Vagina (tissue), 2 donors: ENCODE results near the gene MFAP3L. TPM values are rescaled to one million over a fixed set of nuclear protein-coding genes. Genes with fewer than 3 reads are reported as not detected.

ENCODE experiments used
- DNase-seq, 2 donors: peaks; one replicate each; pipeline ENCODE4 v3.0.0-alpha.2; 2017; ENCODE audit errors: extremely low spot score in 2 of 2
- H3K27ac ChIP-seq: fragments of 200-600 bp; sonication (generic); one replicate; pipeline ENCODE4 v1.5.1; 2019
- H3K27me3 ChIP-seq: fragments of 200-600 bp; sonication (generic); one replicate; pipeline ENCODE4 v1.5.1; 2019
- H3K36me3 ChIP-seq, 2 donors: fragments of 200-600 bp; sonication (generic); one replicate each; pipeline ENCODE4 v1.5.1; 2017 to 2019
- H3K4me1 ChIP-seq: fragments of 200-600 bp; sonication (generic); one replicate; pipeline ENCODE4 v1.5.1; 2019
- H3K4me3 ChIP-seq, 2 donors: fragments of 200-600 bp; sonication (generic); 1 replicate in 1 of 2; 2 replicates in 1 of 2; pipeline ENCODE4 v1.5.1; 2016 to 2019
- H3K9me3 ChIP-seq: fragments of 200-600 bp; sonication (generic); one replicate; pipeline ENCODE4 v1.5.1; 2019
- POLR2A ChIP-seq, 2 donors: fragments of 450-650 bp; IDR thresholded peaks; one replicate each; pipeline ENCODE4 v1.6.1; 2017; ENCODE audit warnings: antibody characterized with exemption in 2 of 2, mild to moderate bottlenecking in 2 of 2, moderate library complexity in 2 of 2
- POLR2AphosphoS5 ChIP-seq, 2 donors: sonication (generic); formaldehyde crosslinking; IDR thresholded peaks; one replicate each; pipeline ENCODE4 v1.9.0; 2017; ENCODE audit warnings: antibody characterized with exemption in 2 of 2, mild to moderate bottlenecking in 2 of 2, low read depth in 1 of 2; ENCODE audit not compliant: insufficient read depth in 1 of 2
- intact Hi-C: fragments of 100-400 bp; cut with DNase I; formaldehyde crosslinking; loops from one replicate; pipeline ENCODE4 v1.15.1; 2023
- total RNA-seq: library from RNA; depleted of rRNA; stranded (reverse); fragments of >200 nt; gene quantifications from one replicate; pipeline ENCODE4 v1.2.3, GENCODE V29; 2016
- TF ChIP-seq, protein P1 (sequence below), 3 experiments: fragments of 450-650 bp in 2 of 3; fragments of 200-600 bp in 1 of 3; sonication (generic) in 1 of 3; IDR thresholded peaks; one replicate each; pipeline ENCODE4 v1.5.1; 2017 to 2019; ENCODE audit warnings: antibody characterized with exemption in 3 of 3, mild to moderate bottlenecking in 2 of 3, moderate library complexity in 2 of 3

MFAP3L gene
- total RNA-seq, 1 donor from 2014 or later: 2.2 TPM

DNA sequence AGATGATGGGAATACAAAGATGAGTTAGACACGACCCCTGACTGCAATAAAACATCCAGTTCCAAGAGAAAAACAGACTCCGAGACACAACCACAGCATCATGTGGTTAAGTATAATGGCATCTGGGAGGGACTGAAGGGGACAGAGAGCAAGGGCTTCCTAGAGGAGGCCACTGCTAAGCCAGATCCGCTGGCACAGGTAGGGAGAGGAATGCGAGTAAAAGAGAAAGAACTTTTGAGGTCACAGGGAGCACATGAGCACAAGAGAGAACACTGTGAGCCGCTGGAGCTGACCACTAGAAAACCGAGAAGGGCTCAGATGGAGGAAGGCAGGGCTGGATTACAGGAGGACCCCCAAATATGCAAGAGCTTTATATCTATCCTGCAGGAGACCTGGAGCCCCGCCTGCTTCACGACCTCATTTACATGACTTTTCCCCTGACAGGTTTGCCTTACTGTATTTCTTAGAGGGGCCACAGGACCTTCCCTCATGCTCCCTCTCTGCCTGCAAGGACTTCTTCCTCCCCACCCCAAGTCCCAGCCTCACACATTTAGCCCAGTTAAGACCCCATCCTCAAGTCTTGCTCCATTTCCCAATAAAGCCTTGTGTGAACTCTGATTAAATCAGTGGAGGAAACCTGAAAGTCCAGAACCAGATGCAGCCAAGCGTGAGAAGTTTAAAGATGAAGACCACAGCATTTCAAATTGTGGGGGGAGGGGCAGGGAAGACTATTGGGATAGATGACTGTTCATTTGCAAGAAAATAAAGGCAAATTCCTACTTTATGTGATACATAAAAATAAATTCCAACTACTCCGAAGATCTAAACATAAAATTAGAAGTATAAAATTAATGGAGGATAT, 29.6 kb downstream of the MFAP3L start:
- DNase-seq: no peak
- H3K36me3 ChIP-seq: no peaks in the 10 kb centered on the region
- no peak for TF ChIP-seq POLR2AphosphoS5 (IDR thresholded peaks at IDR 0.05; ENCODE audit: insufficient read depth in 1 of 2, low read depth in 1 of 2)
- no peak for TF ChIP-seq POLR2A (IDR thresholded peaks at IDR 0.05)
- TF ChIP-seq, protein P1, sequence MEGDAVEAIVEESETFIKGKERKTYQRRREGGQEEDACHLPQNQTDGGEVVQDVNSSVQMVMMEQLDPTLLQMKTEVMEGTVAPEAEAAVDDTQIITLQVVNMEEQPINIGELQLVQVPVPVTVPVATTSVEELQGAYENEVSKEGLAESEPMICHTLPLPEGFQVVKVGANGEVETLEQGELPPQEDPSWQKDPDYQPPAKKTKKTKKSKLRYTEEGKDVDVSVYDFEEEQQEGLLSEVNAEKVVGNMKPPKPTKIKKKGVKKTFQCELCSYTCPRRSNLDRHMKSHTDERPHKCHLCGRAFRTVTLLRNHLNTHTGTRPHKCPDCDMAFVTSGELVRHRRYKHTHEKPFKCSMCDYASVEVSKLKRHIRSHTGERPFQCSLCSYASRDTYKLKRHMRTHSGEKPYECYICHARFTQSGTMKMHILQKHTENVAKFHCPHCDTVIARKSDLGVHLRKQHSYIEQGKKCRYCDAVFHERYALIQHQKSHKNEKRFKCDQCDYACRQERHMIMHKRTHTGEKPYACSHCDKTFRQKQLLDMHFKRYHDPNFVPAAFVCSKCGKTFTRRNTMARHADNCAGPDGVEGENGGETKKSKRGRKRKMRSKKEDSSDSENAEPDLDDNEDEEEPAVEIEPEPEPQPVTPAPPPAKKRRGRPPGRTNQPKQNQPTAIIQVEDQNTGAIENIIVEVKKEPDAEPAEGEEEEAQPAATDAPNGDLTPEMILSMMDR (IDR thresholded peaks at IDR 0.05): no peak
- H3K27ac ChIP-seq: no peak overlapping the region
- intact Hi-C loops: no loop called here
- no peak overlapping the region for H3K4me3 ChIP-seq
- no peaks in the 10 kb centered on the region for H3K27me3 ChIP-seq
- no peaks in the 10 kb centered on the region for H3K4me1 ChIP-seq
- no peaks in the 10 kb centered on the region for H3K9me3 ChIP-seq

DNA sequence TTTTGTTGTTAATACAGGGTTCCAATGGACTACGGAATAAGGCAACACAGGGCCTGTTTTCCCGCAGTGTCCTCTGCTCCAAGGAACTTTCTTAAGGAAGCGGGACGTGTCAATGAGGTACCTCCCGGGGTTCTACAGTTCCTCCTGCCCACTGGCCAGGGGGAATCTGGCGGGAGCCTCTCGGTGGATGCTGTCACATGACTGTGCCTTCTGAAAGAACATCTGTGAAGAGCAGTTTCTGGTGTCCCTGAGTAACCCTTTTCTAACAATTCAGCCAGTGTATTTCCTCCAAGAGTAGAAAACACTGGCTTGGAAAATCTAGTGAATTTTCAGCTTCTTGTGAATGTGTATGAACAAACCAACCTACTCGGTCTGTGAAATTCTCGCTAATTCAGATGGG, 32.7 kb downstream of the MFAP3L start:
- Histone ChIP-seq H3K27ac (no peak overlapping the region), H3K9me3 (no peaks in the 10 kb centered on the region), H3K4me3 (no peak overlapping the region), H3K4me1 (no peaks in the 10 kb centered on the region), H3K36me3 (no peaks in the 10 kb centered on the region), H3K27me3 (no peaks in the 10 kb centered on the region)
- intact Hi-C loops: no loop called here
- no peak for DNase-seq
- TF ChIP-seq POLR2A (IDR thresholded peaks at IDR 0.05) (no peak), POLR2AphosphoS5 (IDR thresholded peaks at IDR 0.05; ENCODE audit: insufficient read depth in 1 of 2, low read depth in 1 of 2) (no peak)
- TF ChIP-seq, protein P1 (IDR thresholded peaks at IDR 0.05): no peak

DNA sequence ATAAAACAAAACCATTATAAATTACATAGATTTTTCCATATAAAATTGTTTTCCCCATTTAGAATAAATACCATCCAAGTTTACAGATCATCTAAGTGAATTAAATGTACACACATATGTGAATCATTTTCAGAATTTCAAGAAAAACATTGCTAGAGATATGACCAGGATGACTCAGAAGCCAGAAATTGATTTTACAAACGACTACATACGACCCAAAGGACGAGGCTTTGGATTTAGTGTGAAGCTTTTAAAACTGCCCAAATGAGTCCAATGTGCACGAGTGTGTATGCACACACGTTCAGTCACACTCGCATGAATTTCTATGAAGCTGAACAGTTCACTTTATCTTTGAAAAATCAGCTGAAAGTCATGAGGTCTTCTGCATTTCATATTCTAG, 37.9 kb downstream of the MFAP3L start:
- intact Hi-C loops: no loop called here
- no peak for TF ChIP-seq POLR2A (IDR thresholded peaks at IDR 0.05)
- no peak overlapping the region for H3K27ac ChIP-seq
- H3K27me3 ChIP-seq: no peaks in the 10 kb centered on the region
- no peak overlapping the region for H3K4me3 ChIP-seq
- no peaks in the 10 kb centered on the region for H3K4me1 ChIP-seq
- no peaks in the 10 kb centered on the region for H3K36me3 ChIP-seq
- H3K9me3 ChIP-seq: no peaks in the 10 kb centered on the region
- DNase-seq: no peak

DNA sequence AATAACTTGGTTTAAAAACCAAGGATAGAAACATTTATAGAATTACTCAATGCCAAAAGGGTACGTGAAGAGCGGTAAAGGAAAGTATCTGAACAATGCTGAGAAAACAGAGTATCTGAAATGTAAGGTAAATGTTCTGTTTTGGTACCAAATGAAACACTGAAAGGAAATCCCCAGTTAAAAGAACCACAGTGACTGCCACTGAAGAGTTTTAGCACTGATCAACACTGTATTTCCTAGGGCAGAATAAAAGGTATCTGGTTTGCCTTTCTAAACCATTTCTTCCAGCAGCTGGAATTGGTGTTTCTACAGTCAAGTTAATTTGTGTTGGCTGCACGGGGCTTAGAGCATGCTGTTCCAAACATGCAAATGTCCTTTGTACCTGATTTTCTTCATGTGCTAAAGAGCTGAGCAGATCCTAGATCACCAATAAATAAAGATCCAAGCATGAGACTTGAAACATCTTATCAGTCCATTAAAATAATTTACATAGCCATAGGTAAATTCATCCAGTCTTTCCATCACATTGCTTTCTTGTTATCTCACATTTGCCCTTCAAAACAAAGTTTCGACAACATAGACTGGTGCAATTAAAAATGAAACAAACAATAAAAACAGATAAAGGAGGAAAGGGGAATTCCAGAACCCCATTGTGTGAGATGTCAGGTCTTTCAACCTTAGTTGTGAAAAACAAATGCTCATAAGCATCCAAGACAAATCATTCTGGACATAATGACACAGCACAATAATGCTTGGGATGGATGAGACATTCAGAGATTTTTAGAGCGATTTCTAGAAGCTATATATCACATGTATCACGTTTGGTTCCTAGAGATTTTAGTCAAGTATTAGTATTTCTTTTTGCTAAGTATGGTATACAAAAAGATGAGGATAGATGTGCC, 38.6 kb downstream of the MFAP3L start:
- Histone ChIP-seq H3K4me1 (no peaks in the 10 kb centered on the region), H3K9me3 (no peaks in the 10 kb centered on the region), H3K27me3 (no peaks in the 10 kb centered on the region), H3K4me3 (no peak overlapping the region), H3K36me3 (no peaks in the 10 kb centered on the region), H3K27ac (no peak overlapping the region)
- TF ChIP-seq POLR2AphosphoS5 (IDR thresholded peaks at IDR 0.05; ENCODE audit: insufficient read depth in 1 of 2, low read depth in 1 of 2) (no peak), POLR2A (IDR thresholded peaks at IDR 0.05) (no peak)
- TF ChIP-seq, protein P1 (IDR thresholded peaks at IDR 0.05): no peak
- intact Hi-C loops: no loop called here
- no peak for DNase-seq

DNA sequence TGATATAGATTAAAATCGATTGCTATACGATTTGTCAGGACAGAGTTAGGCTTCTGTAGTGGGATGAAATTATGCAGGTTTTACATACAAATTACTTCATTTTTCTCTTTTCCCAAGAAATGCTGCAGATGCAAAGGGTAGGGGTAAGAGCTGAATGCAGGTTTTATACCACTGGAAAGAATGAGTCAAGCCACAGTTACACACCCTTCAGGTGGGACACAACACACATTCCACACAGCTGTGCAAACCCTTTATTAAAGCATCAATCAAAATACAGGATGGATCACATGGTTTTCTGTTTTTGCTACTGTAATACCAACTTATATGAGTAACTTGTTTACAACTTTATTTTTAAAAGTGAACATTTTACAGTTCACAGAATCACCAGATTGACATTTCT, 39.8 kb downstream of the MFAP3L start:
- DNase-seq: no peak
- H3K27ac ChIP-seq: no peak overlapping the region
- H3K27me3 ChIP-seq: no peaks in the 10 kb centered on the region
- no peaks in the 10 kb centered on the region for H3K9me3 ChIP-seq
- H3K36me3 ChIP-seq: no peaks in the 10 kb centered on the region
- TF ChIP-seq POLR2A (IDR thresholded peaks at IDR 0.05) (no peak), POLR2AphosphoS5 (IDR thresholded peaks at IDR 0.05; ENCODE audit: insufficient read depth in 1 of 2, low read depth in 1 of 2) (no peak)
- TF ChIP-seq, protein P1 (IDR thresholded peaks at IDR 0.05): no peak
- H3K4me3 ChIP-seq: no peak overlapping the region
- H3K4me1 ChIP-seq: no peaks in the 10 kb centered on the region
- intact Hi-C loops: no loop called here
